Fibroblast of pulmonary artery (primary cell): ENCODE measurements around the gene MGAT4A.

ENCODE experiments used
- DNase-seq: peaks from one replicate; pipeline ENCODE4 v3.0.0-alpha.2; 2010; ENCODE audit warnings: low read depth
- H3K4me3 ChIP-seq: replicated peaks from 2 replicates; pipeline ENCODE4 v1.5.1; 2011; ENCODE audit warnings: low read depth, mild to moderate bottlenecking, control low read depth, low read length, moderate library complexity
- TF ChIP-seq, protein P1 (sequence below): IDR thresholded peaks from 2 replicates; pipeline ENCODE4 v1.5.1; 2011; ENCODE audit warnings: mild to moderate bottlenecking, control low read depth, low read length, inconsistent platforms; ENCODE audit errors: missing control alignments

The MGAT4A gene

DNA sequence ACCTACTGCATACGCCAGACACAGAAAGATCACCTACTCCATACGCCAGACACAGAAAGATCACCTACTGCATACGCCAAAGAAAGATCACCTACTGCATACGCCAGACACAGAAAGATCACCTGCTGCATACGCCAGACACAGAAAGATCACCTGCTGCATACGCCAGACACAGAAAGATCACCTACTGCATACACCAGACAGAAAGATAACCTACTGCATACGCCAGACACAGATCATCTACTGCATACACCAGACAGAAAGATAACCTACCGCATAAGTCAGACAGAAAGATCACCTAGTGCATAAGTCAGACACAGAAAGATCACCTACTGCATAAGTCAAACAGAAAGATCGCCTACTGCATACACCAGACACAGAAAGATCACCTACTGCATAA is 148.4 kb downstream of the MGAT4A start:
- H3K4me3 ChIP-seq, result no peak overlapping the region
- TF ChIP-seq, protein P1, sequence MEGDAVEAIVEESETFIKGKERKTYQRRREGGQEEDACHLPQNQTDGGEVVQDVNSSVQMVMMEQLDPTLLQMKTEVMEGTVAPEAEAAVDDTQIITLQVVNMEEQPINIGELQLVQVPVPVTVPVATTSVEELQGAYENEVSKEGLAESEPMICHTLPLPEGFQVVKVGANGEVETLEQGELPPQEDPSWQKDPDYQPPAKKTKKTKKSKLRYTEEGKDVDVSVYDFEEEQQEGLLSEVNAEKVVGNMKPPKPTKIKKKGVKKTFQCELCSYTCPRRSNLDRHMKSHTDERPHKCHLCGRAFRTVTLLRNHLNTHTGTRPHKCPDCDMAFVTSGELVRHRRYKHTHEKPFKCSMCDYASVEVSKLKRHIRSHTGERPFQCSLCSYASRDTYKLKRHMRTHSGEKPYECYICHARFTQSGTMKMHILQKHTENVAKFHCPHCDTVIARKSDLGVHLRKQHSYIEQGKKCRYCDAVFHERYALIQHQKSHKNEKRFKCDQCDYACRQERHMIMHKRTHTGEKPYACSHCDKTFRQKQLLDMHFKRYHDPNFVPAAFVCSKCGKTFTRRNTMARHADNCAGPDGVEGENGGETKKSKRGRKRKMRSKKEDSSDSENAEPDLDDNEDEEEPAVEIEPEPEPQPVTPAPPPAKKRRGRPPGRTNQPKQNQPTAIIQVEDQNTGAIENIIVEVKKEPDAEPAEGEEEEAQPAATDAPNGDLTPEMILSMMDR, result no peak
- DNase-seq, result no peak

DNA sequence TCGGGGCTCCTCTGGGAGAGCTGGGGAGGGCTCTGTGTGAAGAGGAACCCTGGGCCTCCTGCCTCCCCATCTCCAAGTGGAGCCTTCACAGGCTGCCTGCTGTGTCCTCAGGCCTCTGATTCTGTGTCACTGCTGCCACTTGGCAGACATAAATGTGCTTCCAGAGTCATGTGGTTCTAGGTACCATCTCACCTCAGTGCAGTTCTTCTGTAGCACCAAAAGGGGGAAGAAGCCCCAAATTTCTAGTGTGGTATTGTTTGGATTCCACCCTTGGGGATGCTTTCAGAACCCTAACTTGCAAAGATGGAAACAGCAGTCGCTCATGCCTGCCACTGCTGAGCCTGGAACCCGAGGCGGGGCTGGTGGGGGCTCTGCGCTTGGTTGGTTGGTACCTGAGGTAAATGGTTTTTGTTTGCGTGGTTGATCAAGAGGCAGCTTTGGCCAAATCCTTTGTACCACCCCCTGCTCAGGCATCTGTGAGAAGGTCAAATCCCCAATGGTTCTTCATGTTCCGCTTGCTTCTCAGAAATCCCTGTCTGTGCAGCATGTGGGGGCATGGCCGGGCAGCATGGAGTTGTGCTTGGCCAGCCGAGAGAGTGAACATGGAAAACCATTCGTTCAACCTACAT is 150.2 kb downstream of the MGAT4A start:
- H3K4me3 ChIP-seq, result no peak overlapping the region
- DNase-seq, result no peak
- TF ChIP-seq, protein P1, result no peak

DNA sequence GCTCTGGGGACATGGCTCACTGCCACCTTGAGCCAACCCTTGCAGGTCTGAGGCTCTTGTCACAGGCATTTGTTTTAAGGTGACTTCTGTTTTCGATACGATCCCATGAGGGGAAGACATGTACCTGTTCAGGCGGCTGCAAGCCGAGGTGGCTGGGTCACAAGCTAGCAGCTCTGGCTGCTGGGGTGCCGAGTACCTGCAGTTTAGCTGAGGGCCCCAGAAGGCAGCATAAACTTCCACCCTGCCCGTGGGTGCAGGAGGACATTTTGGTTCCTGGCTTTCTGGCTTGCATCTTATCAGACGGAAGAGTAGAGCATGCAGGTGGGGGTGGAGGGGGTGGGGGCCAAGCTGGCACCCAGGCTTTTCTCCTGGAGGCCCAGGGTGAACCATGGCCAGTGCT is 151.0 kb downstream of the MGAT4A start:
- no peak for DNase-seq
- TF ChIP-seq, protein P1, result no peak
- H3K4me3 ChIP-seq, result no peak overlapping the region

DNA sequence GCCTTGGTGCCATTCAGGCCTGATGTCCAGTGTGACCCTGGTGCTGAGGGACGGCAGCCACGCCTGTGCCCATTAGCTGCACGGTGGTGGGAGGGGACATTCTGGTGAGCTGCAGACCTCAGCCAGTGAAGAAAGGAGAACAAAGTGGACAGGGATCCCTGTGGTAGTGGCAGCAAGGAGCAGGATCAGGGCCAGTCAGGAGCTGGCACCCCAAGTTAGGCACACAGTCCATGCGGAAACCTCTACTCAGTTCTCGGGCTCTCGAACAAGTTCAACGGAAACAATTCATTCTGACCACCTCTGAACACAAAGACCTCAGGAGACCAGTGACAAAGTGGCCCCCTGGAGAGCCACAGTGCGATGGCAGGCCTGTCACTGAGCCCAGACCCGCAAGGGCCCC is 152.7 kb downstream of the MGAT4A start:
- DNase-seq, result no peak
- TF ChIP-seq, protein P1, result no peak
- no peak overlapping the region for H3K4me3 ChIP-seq

DNA sequence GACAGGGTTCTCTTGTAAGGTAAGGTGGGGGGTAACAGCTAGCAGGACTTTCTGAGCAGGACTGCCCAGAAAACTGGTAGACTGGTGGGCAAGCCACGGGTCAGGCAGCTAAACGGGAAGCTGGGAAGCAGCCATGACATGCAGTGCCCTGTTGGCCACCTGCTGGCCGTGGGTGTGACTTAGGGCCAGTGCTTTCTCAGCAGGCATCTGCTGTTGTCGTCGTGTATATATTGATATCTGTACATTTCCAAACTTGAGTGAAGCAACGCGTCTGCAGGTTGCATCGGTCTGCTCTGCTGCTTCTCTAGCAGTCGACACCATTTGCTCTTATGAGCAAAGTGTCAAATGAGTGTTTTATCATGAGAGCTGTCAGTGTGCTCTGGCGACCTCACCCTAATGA is 153.6 kb downstream of the MGAT4A start:
- H3K4me3 ChIP-seq, result no peak overlapping the region
- no peak for DNase-seq
- TF ChIP-seq, protein P1, result peak; percentile 19

DNA sequence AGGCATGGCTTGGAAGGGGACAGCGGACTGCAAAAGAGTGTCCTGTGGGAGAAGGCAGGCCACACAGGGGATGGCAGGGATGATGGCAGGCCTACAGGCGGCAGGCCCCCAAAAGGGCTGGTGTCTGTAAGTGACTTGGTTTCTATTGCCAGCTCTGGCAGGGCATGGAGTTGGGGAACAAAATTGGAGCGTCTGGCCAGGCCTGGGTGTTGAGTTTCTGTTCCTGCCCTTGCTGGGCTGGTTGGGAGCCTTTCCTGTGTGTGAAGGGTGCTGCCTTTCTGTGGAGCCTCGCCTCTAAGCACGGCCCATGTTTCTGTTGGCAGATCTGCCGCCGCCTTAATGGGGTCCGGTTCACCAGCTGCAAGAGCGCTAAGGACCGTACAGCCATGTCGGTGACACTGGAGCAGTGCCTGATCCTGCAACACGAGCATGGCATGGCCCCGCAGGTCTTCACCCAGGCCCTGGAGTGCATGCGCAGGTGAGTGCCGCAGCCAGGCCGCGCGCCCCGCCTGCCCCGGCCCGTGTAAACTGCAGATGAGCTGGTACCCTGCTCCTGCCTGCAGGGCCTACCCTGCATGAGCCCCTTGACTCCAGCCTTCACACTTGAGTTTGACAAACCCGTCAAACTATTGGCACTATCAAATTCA is 154.1 kb downstream of the MGAT4A start:
- no peak overlapping the region for H3K4me3 ChIP-seq
- no peak for DNase-seq
- TF ChIP-seq, protein P1, result no peak

DNA sequence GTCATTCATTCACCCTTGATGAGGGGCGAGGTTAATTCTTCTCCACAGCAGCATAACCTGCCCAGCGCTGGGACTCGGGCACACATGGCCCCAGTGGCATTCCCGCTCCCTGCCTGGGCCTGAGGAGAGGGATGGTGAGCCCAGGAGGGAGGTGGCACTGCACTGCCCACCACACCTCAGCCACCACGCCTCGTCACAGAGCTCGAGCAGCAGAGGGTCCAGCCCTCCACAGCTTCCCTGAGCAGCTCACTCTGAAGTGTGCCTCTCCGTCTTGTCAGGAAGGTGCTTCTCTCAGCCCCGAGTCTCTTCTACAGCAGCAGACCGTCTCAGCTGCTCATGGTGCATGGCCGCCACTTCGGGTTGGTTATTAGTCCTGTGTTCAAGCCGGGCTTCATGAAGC is 157.5 kb downstream of the MGAT4A start:
- TF ChIP-seq, protein P1, result no peak
- DNase-seq, result no peak
- no peak overlapping the region for H3K4me3 ChIP-seq
